Embryonic facial prominence (tissue), 1 donor: ENCODE measurements around the gene CDHR5.

Experiments used
- DNase-seq: peaks from one replicate; pipeline ENCODE4 v3.0.0-alpha.2; 2016; ENCODE audit errors: extremely low spot score

The CDHR5 gene

DNA sequence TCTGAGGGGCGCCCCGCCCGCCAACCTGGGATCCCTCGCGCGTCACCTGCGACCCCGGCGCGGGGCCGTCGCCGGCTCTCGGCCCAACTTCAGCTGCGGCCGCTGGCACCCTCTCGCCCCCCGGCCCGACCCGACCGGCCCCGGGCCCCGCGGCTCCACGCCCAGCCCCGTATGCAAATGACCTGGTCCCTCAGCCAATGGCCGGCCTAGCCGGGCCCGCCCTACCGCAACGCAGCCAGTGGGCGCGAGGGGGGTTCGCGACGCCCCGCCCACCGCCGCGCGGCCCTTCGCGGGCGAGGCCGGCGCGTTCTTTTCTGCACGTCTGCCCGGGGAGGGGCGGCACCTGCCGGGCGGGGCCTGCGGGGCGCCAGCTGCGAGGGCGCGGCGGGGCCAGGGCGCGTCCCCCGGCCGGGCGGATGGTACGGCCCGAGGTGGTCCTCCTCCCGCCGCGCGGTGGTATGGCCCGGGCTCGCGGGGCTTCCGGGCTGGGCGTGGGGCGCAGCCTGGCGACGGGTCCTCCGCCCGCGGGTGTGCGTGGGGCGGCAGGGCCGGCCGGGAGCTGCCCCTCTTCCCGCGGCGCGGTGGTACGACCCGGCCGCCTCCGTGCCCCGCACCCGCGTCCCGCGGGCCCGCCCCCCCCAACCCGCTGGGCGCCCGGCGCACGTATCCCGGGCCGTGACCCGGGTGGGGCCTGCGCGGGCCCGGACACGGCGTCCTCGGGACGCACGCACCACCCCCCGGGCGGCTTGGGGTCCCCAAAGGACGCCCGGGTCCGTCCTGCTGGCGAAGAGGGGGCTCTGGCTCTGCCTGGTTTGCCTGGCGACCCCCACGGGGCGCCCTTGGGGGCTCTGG is 56.2 kb downstream of the CDHR5 start:
- DNase-seq, result peak; percentile 81

DNA sequence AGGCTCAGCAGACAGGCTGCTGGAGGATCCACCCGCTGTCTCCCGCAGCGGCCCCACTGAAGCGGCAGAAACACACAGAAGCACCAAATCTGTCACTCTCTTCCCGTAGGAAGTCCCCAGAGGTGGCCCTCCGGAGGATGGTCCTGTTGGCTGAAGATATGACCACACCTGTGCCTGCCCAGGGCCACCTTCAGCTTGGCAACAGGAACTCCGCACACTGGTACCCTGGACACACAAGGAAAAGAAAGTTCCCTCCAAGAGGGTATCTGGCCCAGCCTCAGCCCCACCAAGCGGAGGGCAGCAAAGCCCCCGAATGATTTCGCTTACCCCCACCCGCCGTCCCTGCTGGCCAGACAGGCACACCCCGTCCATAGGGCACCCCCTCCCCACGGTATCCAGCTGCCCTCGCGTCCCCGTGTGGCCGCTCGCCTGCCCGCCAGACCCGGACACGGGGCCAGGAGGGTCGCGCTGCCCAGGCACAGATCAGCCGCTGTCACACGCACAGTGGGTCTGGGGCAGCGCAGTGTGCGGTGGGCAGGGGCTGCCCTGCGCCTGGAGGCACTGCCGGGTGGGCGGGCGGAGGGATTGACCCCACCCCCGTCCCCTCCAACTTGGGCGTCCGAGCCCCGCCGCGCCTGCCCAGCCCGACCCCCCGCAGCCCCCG is 57.0 kb downstream of the CDHR5 start:
- DNase-seq, result no peak

DNA sequence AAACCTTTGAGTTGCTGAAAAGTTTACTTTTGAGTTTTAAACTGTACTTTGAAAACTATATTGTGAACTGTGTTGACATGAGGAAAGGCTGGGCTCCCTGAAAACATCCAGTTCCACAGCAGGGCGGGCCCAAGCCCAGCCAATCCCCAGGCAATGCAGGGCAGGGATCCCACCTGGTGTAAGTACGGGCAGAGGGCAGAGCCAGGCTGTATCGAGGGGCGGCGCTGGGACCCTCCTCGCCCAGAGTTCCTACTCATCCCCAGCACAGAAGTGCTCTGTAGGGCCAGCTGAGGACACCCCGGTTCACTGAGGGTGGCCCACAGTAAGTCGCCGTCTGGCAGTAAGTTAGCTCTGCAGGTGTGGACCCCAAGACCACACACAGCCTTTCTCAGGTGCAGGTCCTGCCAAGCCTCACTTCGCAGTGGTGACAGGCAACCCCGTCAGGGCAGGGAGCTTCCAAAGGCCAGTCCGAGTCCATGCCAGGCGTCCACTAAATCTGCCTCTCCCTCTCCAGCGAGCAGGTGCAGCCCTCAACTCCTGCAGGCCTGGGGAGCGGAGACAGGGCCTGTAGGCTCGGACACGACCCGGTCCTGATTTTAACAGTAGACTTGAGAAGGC is 57.6 kb downstream of the CDHR5 start:
- no peak for DNase-seq
